MM.1S (cell line): ENCODE measurements around the gene TMTC2.

Experiments used
- DNase-seq: peaks from one replicate; pipeline ENCODE4 v3.0.0-alpha.2; 2015
- H2AFZ ChIP-seq: fragments of 300-600 bp; sonication (generic); 2 replicates; pipeline ENCODE4 v1.6.0; 2016; ENCODE audit warnings: antibody characterized with exemption, low read length
- H3F3A ChIP-seq: fragments of 300-600 bp; sonication (generic); 2 replicates; pipeline ENCODE4 v1.6.1; 2016; ENCODE audit warnings: mild to moderate bottlenecking, antibody characterized with exemption, low read length, moderate library complexity, mixed read lengths; ENCODE audit not compliant: insufficient read depth
- H3K27ac ChIP-seq: fragments of 300-600 bp; sonication (generic); 2 replicates; pipeline ENCODE4 v1.5.1; 2016; ENCODE audit warnings: mild to moderate bottlenecking, low read length
- H3K27me3 ChIP-seq: fragments of 300-600 bp; sonication (generic); replicated peaks from 2 replicates; pipeline ENCODE4 v1.6.0; 2016; ENCODE audit warnings: low read length; ENCODE audit not compliant: insufficient read depth
- H3K36me3 ChIP-seq: fragments of 300-600 bp; sonication (generic); replicated peaks from 2 replicates; pipeline ENCODE4 v1.6.1; 2016; ENCODE audit warnings: mild to moderate bottlenecking, low read length, mixed read lengths; ENCODE audit not compliant: insufficient read depth
- H3K4me1 ChIP-seq: fragments of 300-600 bp; sonication (generic); 2 replicates; pipeline ENCODE4 v1.6.1; 2016; ENCODE audit warnings: low read length, mixed read lengths
- H3K4me2 ChIP-seq: fragments of 300-600 bp; sonication (generic); 2 replicates; pipeline ENCODE4 v1.6.0; 2016; ENCODE audit warnings: low read depth, low read length
- H3K4me3 ChIP-seq: fragments of 300-600 bp; sonication (generic); 2 replicates; pipeline ENCODE4 v1.5.1; 2016; ENCODE audit warnings: low read length, mixed read lengths
- H3K79me2 ChIP-seq: fragments of 300-600 bp; sonication (generic); 2 replicates; pipeline ENCODE4 v1.6.1; 2016; ENCODE audit warnings: mixed run types, low read length, mixed read lengths
- H3K9ac ChIP-seq: fragments of 300-600 bp; sonication (generic); 2 replicates; pipeline ENCODE4 v1.6.1; 2016; ENCODE audit warnings: low read length, mixed read lengths
- H3K9me2 ChIP-seq: fragments of 300-600 bp; sonication (generic); replicated peaks from 2 replicates; pipeline ENCODE4 v1.6.1; 2016; ENCODE audit warnings: mild to moderate bottlenecking, low read length, mixed read lengths; ENCODE audit not compliant: insufficient read depth
- H3K9me3 ChIP-seq: fragments of 300-600 bp; sonication (generic); replicated peaks from 2 replicates; pipeline ENCODE4 v1.6.1; 2016; ENCODE audit warnings: mild to moderate bottlenecking, low read length, mixed read lengths; ENCODE audit not compliant: insufficient read depth
- H4K20me1 ChIP-seq: fragments of 300-600 bp; sonication (generic); 2 replicates; pipeline ENCODE4 v1.6.1; 2016; ENCODE audit warnings: mild to moderate bottlenecking, low read length, moderate library complexity, mixed read lengths; ENCODE audit not compliant: insufficient read depth
- EZH2 ChIP-seq: fragments of 300-600 bp; sonication (generic); optimal IDR thresholded peaks from 2 replicates; pipeline ENCODE3; 2017; ENCODE audit warnings: low read depth, mild to moderate bottlenecking, antibody characterized with exemption, low read length, mixed read lengths
- EZH2phosphoT487 ChIP-seq: fragments of 300-600 bp; sonication (generic); IDR thresholded peaks from 2 replicates; pipeline ENCODE4 v1.6.1; 2018; ENCODE audit warnings: antibody characterized with exemption, low read length
- TF ChIP-seq, protein P1 (sequence below): fragments of 300-600 bp; sonication (generic); IDR thresholded peaks from 2 replicates; pipeline ENCODE4 v1.5.1; 2016; ENCODE audit warnings: antibody characterized with exemption, low read length, mixed read lengths

TMTC2 gene

DNA sequence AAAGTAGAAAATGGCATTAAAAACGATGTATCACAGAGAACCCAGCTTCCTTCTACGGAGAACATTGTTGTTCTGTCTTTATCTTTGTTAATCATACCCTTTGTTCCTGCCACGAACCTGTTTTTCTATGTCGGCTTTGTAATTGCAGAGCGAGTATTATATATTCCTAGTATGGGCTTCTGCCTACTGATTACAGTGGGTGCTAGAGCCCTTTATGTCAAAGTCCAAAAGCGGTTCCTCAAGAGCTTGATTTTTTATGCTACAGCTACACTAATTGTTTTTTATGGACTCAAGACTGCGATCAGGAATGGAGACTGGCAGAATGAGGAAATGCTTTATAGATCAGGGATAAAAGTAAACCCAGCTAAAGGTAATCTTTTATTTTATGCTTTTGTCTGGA, 209.6 kb downstream of the TMTC2 start:
- no peaks in the 10 kb centered on the region for H4K20me1 ChIP-seq
- no peaks in the 10 kb centered on the region for H3K27me3 ChIP-seq
- no peak for DNase-seq
- no peaks in the 10 kb centered on the region for H3K79me2 ChIP-seq
- no peak overlapping the region for H3K9ac ChIP-seq
- no peaks in the 10 kb centered on the region for H3K4me1 ChIP-seq
- H3K9me2 ChIP-seq, result no peaks in the 10 kb centered on the region
- H3K36me3 ChIP-seq, result no peaks in the 10 kb centered on the region
- no peak overlapping the region for H3K4me2 ChIP-seq
- H2AFZ ChIP-seq, result no peak overlapping the region
- TF ChIP-seq EZH2phosphoT487, result no peak
- TF ChIP-seq, protein P1, sequence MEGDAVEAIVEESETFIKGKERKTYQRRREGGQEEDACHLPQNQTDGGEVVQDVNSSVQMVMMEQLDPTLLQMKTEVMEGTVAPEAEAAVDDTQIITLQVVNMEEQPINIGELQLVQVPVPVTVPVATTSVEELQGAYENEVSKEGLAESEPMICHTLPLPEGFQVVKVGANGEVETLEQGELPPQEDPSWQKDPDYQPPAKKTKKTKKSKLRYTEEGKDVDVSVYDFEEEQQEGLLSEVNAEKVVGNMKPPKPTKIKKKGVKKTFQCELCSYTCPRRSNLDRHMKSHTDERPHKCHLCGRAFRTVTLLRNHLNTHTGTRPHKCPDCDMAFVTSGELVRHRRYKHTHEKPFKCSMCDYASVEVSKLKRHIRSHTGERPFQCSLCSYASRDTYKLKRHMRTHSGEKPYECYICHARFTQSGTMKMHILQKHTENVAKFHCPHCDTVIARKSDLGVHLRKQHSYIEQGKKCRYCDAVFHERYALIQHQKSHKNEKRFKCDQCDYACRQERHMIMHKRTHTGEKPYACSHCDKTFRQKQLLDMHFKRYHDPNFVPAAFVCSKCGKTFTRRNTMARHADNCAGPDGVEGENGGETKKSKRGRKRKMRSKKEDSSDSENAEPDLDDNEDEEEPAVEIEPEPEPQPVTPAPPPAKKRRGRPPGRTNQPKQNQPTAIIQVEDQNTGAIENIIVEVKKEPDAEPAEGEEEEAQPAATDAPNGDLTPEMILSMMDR, result no peak
- no peak for TF ChIP-seq EZH2
- H3K27ac ChIP-seq, result no peak overlapping the region
- no peaks in the 10 kb centered on the region for H3K9me3 ChIP-seq
- no peak overlapping the region for H3K4me3 ChIP-seq
- no peaks in the 10 kb centered on the region for H3F3A ChIP-seq

DNA sequence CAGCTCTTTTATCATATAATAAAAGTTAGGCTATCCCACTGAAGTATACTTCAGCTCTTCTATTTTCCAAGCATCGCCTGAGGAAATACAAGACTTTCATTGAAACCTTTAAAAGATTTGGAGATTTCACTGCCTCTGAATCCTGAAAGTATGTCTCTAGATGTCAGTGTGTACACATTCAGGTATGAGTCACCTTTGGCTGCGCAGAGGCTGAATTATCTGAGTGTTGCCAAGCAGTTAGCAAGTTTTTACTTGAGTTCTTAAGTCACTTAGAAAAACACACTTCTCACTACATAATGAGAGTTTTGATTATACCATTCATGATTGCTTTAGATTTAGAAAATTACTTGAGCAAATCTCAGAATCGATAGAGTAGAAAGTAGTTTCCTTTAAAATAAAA, 210.3 kb downstream of the TMTC2 start:
- Histone ChIP-seq H3K4me2 (no peak overlapping the region), H4K20me1 (no peaks in the 10 kb centered on the region), H3K9ac (no peak overlapping the region), H3K4me1 (no peaks in the 10 kb centered on the region), H3K27ac (no peak overlapping the region), H3K4me3 (no peak overlapping the region), H3K79me2 (no peaks in the 10 kb centered on the region), H2AFZ (no peak overlapping the region), H3K36me3 (no peaks in the 10 kb centered on the region), H3F3A (no peaks in the 10 kb centered on the region), H3K27me3 (no peaks in the 10 kb centered on the region), H3K9me2 (no peaks in the 10 kb centered on the region), H3K9me3 (no peaks in the 10 kb centered on the region)
- TF ChIP-seq EZH2 (no peak), EZH2phosphoT487 (no peak)
- no peak for DNase-seq

DNA sequence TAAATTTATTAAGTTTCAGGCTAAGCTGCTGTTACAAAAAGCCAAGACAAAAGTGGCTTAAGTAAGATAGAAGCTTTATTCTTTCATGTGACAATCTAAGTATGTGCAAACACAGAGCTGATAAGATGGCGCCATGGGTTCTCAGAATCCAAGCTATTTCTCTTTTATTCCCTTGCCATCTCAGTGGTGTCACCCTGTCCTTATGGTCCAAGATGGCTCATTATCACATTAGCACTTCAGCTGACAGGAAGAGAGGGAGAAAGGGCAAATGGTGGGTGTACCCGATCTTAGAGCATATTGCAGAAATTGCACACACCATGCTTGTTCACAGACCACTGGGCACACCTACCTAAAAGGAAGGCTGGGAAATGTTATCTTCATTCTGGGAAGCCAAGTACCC, 211.7 kb downstream of the TMTC2 start:
- no peaks in the 10 kb centered on the region for H3K4me1 ChIP-seq
- H2AFZ ChIP-seq, result no peak overlapping the region
- no peak overlapping the region for H3K9ac ChIP-seq
- no peak overlapping the region for H3K4me3 ChIP-seq
- no peaks in the 10 kb centered on the region for H3K9me2 ChIP-seq
- no peaks in the 10 kb centered on the region for H4K20me1 ChIP-seq
- no peaks in the 10 kb centered on the region for H3F3A ChIP-seq
- DNase-seq, result no peak
- no peaks in the 10 kb centered on the region for H3K79me2 ChIP-seq
- H3K4me2 ChIP-seq, result no peak overlapping the region
- TF ChIP-seq EZH2phosphoT487 (no peak), EZH2 (no peak)
- TF ChIP-seq, protein P1, result no peak
- no peaks in the 10 kb centered on the region for H3K9me3 ChIP-seq
- no peaks in the 10 kb centered on the region for H3K36me3 ChIP-seq
- H3K27ac ChIP-seq, result no peak overlapping the region
- no peaks in the 10 kb centered on the region for H3K27me3 ChIP-seq

DNA sequence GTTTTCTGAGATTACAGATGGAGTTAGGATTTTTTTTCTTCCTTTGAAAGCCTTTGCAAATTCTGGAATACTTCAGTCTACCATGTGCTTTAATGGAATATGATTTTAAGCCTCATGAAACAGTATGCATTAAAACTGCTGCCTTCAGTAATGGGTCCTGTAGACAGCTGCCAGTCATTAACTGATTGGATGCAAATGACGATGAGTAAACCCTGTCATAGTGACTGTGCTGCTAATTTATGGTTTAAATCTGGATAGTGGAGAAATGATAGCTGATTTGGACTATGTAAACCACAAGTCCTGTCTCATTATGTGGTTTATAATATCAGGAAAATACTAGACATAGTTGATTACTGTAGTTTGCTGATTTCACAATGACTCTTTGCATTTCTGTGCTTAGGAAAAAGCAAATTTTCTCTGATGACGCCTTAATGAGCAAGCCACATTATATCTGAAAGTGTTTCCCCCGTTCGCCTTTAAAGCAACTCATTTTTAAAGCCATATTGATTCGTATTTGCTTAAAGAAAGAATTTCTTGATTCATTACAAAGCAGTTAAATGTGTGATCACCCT, 217.6 kb downstream of the TMTC2 start:
- Histone ChIP-seq H3K4me2 (no peak overlapping the region), H3F3A (no peaks in the 10 kb centered on the region), H3K9ac (no peak overlapping the region), H3K4me3 (no peak overlapping the region), H2AFZ (no peak overlapping the region), H3K27ac (no peak overlapping the region), H3K9me2 (no peaks in the 10 kb centered on the region), H3K79me2 (no peaks in the 10 kb centered on the region), H4K20me1 (no peaks in the 10 kb centered on the region), H3K9me3 (no peaks in the 10 kb centered on the region), H3K27me3 (no peaks in the 10 kb centered on the region), H3K4me1 (no peaks in the 10 kb centered on the region), H3K36me3 (no peaks in the 10 kb centered on the region)
- DNase-seq, result no peak
- TF ChIP-seq EZH2phosphoT487 (no peak), EZH2 (no peak)
- TF ChIP-seq, protein P1, result no peak
